GM12891 (cell line): ENCODE results near the gene NTHL1.
"Not testable (repeated sequence)": the region's sequence is repeated elsewhere in the genome, so short reads cannot be mapped to it uniquely, and the experiment has no call there.

Source experiments
- PAX5 ChIP-seq: IDR thresholded peaks from 2 replicates; pipeline ENCODE4 v1.6.1; 2011; ENCODE audit warnings: low read length, moderate library complexity, mild to moderate bottlenecking; ENCODE audit not compliant: insufficient read depth, severe bottlenecking
- POLR2A ChIP-seq: IDR thresholded peaks from 2 replicates; pipeline ENCODE4 v1.6.1; 2011; ENCODE audit warnings: low read depth, low read length, control low read depth
- POLR2AphosphoS5 ChIP-seq: IDR thresholded peaks from 2 replicates; pipeline ENCODE4 v1.6.1; 2011; ENCODE audit warnings: low read depth, low read length, control low read depth
- SPI1 ChIP-seq: IDR thresholded peaks from 2 replicates; pipeline ENCODE4 v1.6.1; 2011; ENCODE audit warnings: low read depth, low read length, control low read depth
- TAF1 ChIP-seq: IDR thresholded peaks from 2 replicates; pipeline ENCODE4 v1.6.1; 2011; ENCODE audit warnings: low read depth, low read length, control low read depth

DNA sequence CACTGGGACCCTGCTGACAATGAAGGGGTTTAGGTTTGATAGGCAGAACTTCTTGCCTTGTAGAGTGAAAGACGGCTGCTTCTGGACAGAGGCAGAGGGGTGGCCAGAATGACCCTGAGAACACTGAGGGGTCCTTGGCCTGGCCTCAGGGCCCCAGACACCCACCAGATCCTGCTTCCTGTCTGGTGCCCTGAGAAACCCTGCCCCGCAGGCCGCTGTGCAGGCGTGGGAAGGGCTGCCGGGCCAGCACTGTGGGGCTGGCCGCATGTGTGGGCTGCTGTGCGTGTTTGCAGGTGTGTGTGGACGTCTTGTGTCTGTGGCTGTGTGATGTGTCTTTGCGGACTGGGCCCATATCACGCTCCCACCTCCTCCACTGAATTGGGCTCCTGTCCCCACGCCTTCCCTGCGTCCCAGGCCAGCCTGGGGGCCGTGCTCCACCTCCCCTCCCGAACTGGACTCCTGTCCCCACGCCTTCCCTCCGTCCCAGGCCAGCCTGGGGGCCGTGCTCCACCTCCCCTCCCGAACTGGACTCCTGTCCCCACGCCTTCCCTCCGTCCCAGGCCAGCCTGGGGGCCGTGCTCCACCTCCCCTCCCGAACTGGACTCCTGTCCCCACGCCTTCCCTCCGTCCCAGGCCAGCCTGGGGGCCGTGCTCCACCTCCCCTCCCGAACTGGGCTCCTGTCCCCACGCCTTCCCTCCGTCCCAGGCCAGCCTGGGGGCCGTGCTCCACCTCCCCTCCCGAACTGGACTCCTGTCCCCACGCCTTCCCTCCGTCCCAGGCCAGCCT lies 13.5 kb downstream of the NTHL1 start:
- TF ChIP-seq POLR2AphosphoS5, TAF1, POLR2A, SPI1, PAX5: not testable (repeated sequence)
